22Rv1 (cell line): Measurements from ENCODE around the gene KCNJ6.

Experiments used
- ZFX ChIP-seq: fragments of 450-650 bp; IDR thresholded peaks from 2 replicates; pipeline ENCODE4 v1.6.1; 2017; ENCODE audit warnings: antibody characterized with exemption, borderline replicate concordance
- TF ChIP-seq, protein P1 (sequence below): fragments of 450-650 bp; IDR thresholded peaks from 2 replicates; pipeline ENCODE4 v1.5.1; 2017; ENCODE audit warnings: mild to moderate bottlenecking

GRCh38 chr21:37849506-37850102 lies 66.7 kb downstream of the KCNJ6 start:
- TF ChIP-seq, protein P1, sequence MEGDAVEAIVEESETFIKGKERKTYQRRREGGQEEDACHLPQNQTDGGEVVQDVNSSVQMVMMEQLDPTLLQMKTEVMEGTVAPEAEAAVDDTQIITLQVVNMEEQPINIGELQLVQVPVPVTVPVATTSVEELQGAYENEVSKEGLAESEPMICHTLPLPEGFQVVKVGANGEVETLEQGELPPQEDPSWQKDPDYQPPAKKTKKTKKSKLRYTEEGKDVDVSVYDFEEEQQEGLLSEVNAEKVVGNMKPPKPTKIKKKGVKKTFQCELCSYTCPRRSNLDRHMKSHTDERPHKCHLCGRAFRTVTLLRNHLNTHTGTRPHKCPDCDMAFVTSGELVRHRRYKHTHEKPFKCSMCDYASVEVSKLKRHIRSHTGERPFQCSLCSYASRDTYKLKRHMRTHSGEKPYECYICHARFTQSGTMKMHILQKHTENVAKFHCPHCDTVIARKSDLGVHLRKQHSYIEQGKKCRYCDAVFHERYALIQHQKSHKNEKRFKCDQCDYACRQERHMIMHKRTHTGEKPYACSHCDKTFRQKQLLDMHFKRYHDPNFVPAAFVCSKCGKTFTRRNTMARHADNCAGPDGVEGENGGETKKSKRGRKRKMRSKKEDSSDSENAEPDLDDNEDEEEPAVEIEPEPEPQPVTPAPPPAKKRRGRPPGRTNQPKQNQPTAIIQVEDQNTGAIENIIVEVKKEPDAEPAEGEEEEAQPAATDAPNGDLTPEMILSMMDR: no peak
- TF ChIP-seq ZFX: no peak
